GM18526 (cell line): ENCODE measurements around the gene MRPS23.
A peak's percentile ranks its signal among the peaks of the same experiment; 100 is the strongest.

ENCODE experiments used
- POLR2A ChIP-seq: IDR thresholded peaks from 3 replicates; pipeline ENCODE4 v1.6.1; 2011; ENCODE audit not compliant: insufficient read length; ENCODE audit errors: extremely low read depth

The MRPS23 gene

GRCh38 chr17:57849874-57850754 lies at the start of gene MRPS23:
Gene MRPS23, minus strand, starts transcription at chr17:57850044. Its CDS starts 34 bp downstream, at chr17:57850010.
- TF ChIP-seq POLR2A = peak; percentile 84

DNA sequence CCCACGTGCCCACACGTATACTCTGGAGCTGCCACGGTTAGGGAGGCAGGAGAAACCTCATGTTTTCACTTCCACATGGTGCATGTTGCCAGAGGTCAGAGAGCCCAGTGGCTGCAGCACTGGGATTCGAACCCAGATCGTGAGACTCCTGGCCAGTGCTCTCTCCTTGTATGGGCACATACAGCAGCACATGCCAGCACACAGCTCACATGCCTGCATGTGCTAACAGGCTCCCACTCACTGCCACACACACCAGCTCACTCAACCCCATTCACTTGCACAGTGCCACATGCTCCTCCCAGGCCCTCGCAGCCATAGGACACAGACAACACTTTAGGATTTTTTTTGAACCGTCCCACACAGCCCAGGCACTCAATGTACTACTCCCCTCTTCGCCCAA lies 49.5 kb upstream of the MRPS23 start:
- no peak for TF ChIP-seq POLR2A

DNA sequence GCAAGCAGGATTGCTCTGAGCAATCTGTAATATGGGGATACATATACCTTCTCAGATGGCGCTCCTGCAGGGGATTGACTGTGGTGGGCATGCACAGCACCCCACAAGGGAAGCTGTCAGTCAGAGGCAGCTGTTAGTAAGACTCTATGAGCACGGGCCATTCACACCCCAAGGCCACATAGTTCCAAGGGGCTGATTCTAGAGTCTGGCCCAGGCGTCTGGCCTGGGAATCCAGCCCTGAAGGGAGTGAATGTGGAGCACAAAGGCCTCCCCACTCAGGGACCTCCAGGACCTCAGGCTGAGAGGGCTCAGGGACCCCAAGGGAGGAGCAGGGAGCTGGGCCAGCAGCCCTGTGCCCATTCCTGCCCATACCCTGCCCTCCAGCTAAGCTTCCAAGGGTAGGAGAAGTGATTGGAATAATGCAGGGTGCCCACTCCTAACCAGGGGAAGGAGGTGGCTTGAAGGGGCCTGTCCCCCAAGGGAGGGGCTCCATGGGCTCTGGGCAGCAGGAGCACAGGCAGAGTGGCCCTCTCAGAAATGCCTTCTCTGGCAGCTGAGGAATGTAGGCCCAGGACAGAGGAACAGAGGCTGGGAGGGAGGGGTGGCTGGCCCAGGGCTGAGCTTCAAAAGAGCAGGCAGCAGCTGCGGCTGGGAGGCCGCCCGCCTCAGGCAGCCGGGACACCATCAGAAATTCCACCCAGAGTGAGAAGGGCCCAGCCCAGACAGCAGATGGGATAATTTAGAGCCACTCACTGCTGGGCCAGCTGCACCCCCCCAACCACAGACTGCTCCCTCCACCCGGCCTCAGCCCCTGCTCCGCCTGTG lies 48.9 kb upstream of the MRPS23 start:
- no peak for TF ChIP-seq POLR2A

GRCh38 chr17:57895382-57896060 lies 45.7 kb upstream of the MRPS23 start:
- TF ChIP-seq POLR2A = no peak

DNA sequence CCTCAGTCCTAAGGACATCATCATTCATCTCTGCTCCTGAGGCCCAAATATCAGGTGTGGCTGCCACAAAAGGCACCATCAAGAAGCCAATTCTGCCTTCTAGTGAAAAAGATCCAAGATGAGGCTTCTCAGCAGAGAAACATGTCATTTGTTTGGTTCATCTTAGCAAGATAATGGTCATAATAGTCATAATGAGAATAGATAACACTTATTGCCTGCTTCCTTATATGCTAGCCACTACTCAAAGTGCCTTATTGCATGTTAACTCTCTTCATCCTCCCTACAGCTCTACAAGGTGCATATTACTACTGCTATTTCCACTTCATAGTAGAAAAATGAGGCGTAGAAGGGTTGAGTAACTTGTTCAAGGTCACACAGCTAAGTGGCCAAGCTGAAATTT lies 45.0 kb upstream of the MRPS23 start:
- TF ChIP-seq POLR2A = no peak

- no peak for TF ChIP-seq POLR2A
These were observed 43.2 kb upstream of the MRPS23 start for GRCh38 chr17:57892820-57893595.

DNA sequence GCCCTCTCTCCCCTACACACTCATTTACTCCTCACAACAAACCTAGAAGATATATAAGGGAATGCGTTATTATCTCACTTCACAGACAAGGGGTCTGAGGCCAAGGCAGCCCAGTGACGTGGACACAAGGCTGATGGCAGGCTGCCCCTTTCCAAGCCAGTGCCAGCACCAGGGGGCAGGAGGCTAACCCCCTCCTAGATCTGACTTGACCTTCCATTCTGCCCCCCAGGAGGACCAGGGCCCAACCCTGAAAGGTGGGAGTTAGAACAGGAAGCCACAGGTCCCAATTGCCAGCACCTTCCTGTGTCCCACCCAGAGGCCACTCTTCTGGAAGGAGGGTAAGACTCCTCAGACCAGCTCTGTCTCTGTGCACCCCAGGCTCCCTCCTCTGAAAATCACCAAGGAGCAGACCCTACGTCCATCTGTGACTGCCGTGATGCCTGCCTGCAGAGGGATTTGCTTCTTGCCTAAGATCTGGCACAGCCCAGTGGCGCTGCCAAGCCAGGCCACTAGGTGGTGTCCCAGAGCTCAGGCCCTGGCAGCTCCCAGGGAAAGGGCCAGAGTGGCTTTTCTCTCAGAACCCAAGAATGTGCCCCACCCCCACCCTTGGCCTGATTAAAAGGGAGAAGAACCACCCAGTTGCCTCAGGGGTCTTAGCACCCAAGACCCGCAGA lies 42.4 kb upstream of the MRPS23 start:
- no peak for TF ChIP-seq POLR2A

GRCh38 chr17:57890857-57891232 lies 41.0 kb upstream of the MRPS23 start:
- no peak for TF ChIP-seq POLR2A

DNA sequence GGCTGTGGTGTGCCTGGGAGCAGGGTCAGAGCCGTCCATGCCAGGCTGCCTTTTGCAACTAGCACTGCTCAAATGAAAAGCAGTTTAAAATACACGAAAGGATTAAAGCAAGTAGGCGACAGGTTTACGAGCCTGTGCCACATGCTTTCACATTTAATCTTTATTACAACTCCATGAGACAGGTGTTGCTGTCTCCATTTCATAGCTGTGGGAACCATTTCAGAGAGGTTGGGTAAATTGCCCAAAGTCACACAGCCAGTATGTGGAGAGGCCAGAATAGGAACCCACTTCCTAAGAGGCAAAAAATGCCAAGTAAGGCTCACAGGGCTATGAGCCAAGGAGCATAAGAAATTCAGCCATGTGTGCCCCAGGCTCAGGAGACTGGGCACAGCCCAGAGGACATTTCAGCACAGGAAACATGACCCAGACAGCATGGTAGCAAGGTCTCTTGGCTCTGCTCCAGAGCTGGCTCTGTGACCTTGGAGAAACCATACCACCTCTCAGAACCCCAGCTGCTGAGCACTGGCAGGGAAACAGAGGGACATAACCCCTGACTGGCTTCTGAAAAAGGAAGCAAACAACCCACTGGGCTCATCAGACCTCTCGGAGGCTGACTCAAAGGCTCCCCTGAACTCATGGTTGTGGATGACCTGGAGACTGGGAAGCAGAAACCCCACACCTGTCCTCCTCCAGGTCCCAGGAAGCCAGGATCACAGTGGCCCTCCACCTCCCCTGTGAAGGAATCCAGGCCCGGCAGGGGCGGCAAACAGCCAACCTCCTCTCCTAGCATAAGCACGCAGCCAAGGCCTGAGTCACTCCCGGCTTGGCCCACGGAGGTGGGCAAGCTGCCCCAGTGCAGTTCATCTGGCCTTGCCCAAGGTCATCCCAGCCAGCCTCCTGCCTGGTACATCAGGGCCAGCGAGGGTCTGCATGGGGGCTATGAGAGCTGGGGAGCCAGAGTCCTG lies 40.3 kb upstream of the MRPS23 start:
- no peak for TF ChIP-seq POLR2A

GRCh38 chr17:57889252-57889651 lies 39.4 kb upstream of the MRPS23 start:
- TF ChIP-seq POLR2A = no peak

DNA sequence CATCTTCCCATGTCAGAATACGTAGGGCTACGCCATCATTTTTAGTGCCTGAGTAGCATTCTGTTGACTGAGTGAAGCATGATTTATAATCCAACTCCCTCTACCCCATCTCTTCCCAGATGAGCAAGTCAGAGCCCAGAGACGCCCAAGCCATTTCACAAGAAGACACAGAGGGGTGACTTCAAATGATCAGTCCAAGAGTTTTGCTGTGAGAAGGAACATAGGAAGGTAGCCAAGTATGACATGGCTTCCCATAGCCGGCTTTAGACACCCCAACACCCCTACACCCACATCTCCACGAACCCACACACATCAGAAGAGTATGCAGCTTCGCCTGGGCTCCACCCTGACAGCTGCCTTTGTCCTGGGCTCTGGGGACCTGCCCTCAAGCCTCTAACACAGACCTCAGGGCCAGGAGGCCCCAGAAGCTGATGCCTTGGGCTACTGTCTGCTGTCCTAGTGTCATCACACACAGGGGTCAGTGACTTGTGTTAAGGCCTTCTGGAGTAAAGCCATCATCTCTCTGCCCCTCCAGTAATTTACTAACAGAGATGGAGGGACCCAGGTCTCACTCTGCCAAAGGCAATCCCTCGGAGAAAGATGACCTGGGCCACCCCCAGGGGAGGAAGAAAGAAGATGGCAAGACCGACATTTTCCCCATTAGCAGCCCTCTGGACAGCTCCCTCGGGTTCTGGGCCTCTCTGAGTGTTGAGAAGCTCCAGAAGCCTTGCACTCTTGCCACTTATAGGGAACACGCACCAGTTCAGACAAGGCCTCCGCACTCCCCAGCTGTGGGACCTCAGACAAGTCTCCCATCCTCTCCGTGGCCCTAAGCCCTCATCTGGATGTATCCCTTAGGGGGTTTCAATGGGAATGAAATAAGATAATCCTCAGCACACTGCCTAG lies 38.7 kb upstream of the MRPS23 start:
- no peak for TF ChIP-seq POLR2A

GRCh38 chr17:57887161-57887560 lies 37.3 kb upstream of the MRPS23 start:
- no peak for TF ChIP-seq POLR2A
